HG02571 (cell line): ENCODE measurements around the gene NOSIP.

Source experiments
- ATAC-seq: cut with Tn5 transposase; IDR thresholded peaks from one replicate; pipeline ENCODE4 v1.9.1; 2021; ENCODE audit warnings: mild to moderate bottlenecking, moderate library complexity; ENCODE audit not compliant: unreplicated experiment

The NOSIP gene

GRCh38 chr19:49552749-49553148 lies 27.6 kb downstream of the NOSIP start:
- ATAC-seq, result no peak

- ATAC-seq, result no peak
Observed at GRCh38 chr19:49551531-49551930, 28.8 kb downstream of the NOSIP start.

DNA sequence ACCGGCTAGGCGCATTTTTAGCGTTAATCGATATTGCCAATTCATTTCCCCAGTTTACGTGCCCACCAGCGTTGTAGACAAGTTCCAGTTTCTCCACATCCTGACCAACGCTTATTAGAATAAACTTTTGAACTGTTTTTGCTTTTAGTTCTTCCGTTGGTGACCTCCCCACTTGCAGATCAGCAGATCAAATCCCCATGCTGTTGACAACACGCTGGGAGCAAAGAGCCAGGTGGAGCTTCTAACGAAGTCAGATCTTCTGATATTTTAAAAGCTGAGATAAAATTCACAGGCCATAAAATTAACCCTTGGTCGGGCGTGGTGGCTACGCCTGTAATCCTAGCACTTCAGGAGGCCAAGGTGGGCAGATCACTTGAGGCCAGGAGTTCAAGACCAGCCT lies 31.3 kb downstream of the NOSIP start:
- no peak for ATAC-seq

DNA sequence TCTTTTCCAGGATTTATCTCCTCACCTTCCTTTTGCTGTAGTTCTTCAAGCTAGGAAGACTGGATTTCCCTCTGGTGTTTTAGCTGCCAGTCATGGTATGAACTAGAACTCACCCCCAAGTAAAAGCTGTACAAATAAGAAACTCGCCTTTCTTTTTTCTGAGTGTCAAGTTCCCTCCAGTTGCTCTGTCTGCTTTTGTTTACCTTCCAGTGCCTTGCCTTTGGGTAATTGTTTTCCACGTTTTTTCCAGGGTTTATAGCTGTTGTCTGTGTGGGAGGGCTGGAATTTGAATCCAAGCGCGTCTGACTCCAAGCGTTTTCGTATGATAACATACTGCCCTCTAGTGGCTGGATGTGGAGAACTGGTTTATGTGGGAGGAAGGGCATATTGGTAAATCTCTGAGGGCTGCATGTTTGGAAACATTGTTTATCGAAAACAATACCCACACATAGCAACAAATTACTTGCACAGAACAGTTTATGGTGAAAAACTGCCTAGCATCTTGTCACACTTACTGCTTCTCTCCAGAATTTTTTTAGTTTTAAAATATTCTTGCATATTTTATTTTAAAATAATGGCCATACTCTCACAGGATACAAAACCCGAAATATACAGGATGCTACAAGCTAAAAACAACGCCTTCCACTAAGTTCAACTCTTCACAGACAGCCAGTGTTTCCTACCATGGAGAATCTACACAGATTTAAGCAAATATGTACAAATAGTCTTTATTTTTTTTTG lies 33.4 kb downstream of the NOSIP start:
- ATAC-seq, result no peak

DNA sequence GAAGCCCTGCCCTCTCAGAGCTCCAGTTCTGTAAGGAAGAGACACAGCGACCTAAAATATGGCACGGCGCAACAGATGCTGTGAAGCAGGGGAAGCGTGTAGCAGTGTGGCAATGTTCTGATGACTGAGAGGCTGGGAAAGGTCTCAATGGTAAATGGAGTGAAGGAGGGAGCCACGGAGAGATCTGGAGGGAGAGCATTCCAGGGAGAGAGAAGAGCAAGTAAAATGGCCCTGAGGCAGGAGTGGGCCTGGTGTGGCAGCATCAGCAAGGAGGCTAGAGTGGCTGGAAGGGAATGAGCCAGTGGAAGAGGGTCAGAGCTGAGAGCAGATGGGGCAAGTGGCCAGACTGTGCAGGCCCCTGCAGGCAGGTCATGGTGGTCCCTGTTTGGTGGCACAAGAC lies 36.2 kb downstream of the NOSIP start:
- ATAC-seq, result no peak

GRCh38 chr19:49543032-49543431 lies 37.3 kb downstream of the NOSIP start:
- no peak for ATAC-seq

GRCh38 chr19:49542446-49542845 lies 37.9 kb downstream of the NOSIP start:
- ATAC-seq, result no peak

DNA sequence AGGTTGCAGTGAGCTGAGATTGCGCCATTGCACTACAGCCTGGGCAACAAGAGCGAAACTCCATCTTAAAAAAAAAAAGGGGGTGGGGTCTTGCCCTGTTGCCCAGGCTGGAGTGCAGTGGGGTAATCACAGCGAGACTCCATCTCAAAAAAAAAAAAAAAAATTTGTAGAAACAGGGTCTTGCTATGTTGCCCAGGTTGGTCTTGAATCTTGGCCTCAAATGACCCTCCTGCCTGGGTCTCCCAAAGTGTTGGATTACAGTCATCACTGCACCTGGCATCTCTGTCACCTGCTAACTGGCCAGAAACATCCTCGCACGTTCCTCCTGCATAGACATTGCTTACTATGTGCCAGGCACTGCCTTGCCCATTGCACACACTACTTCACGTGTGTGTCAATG lies 38.4 kb downstream of the NOSIP start:
- ATAC-seq, result no peak

DNA sequence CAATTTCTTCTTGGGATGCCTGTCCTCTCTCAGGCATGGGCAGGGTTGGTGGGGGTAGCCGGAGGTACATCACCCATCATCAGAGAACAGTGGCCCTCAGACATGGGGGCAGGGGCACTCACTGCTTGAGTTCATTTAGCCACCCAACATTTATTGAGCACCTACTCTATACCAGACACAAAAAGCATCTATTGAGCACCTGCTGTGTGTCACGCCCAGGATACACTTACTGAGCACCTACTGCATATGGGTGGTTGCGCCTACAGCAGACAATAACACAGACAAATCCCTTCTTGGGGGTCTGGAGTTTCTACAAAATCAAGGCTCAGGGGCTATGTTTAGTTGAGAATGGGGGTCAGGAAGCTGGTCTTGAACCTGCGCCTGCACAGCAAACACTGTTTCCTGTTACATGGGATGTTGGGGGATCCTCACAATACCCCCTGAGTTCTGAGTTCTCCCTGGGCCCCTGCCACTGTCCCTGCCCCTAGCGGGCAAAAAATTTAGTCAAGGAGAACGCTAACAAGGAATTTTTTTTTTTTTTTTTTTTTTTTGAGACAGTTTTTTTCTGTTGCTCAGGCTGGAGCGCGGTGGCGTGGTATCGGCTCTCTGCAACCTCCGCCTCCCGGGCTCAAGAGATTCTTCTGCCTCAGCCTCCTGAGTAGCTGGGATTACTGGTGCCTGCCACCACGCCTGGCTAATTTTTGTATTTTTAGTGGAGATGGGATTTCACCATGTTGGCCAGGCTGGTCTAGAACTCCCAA lies 41.0 kb downstream of the NOSIP start:
- no peak for ATAC-seq

DNA sequence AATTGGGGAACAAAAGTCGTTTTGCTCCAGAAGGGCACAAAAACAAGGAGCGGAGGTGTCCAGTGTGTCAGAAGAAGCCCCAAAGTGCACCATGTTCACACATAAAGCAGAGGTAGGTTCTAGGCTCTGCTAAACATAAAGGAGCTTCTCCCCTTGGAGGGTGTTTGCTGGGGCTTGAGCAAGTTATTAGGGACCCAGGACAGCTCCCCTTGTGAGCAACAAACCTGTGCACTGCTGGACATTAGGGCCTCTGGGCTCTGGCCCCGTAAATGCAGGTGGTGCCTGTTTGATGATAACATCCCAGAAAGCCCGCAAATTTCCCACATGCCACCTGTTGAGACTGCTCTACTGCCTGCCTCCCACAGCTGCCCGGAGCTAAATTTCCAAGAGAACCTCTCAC lies 41.7 kb downstream of the NOSIP start:
- ATAC-seq, result no peak

- no peak for ATAC-seq
Observed at GRCh38 chr19:49536921-49537462, 43.4 kb downstream of the NOSIP start.

- no peak for ATAC-seq
Observed at GRCh38 chr19:49534632-49535385, 45.5 kb downstream of the NOSIP start.

DNA sequence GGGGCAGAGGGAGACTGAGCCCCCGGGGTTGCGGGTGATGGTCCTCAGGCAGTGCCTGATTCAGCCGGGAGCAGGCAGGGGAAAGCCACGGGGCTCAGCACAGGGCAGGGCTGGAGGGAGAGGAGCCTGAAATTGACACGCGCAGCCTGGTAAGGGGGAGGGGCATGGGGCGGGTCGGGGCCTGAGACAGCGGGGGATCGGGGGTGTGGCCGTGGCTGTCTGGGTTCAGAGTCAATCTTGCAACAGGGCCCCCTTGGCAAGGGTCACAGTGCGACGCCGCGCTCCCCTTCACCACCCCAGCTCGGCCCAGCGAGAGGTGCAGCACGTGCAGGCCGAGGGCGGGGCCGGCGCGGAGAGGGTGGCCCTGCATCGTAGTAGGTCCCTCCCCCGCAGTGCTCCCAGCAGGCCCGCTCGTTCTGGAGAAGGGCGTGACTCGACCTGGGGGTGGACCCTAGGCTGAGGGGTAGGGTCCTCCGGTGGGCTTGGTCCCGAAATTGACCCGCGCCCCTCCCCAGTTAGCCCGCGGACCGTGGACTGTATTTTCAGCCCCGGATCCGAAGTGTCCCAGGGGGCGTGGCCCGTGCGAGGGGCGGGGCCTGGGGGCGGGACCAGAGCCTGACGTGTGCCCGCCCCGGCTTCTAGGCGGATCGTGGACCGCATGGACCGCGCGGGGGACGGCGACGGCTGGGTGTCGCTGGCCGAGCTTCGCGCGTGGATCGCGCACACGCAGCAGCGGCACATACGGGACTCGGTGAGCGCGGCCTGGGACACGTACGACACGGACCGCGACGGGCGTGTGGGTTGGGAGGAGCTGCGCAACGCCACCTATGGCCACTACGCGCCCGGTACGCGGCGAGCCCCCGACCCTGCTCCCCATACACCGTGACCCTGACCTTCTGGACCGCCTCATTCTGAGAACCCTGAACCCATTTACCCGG lies 46.5 kb downstream of the NOSIP start:
- peak; percentile 75 for ATAC-seq

DNA sequence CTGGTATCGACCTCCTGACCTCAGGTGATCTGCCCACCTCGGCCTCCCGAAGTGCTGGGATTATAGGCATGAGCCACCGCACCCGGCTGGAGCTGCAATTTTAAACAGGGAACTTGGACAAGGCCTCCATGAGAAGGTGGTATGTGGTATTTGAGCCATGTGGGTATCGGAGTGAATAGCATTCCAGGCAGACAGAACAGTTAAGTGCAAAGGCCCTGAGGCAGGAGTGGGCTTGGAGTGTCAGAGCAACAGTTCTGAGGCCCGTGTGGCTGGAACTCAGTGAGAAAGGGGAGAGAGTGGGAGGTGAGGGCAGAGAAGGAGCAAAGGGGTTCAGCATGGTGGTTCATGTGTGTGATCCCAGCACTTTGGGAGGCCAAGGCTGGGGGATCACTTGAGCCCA lies 49.6 kb downstream of the NOSIP start:
- ATAC-seq, result no peak

DNA sequence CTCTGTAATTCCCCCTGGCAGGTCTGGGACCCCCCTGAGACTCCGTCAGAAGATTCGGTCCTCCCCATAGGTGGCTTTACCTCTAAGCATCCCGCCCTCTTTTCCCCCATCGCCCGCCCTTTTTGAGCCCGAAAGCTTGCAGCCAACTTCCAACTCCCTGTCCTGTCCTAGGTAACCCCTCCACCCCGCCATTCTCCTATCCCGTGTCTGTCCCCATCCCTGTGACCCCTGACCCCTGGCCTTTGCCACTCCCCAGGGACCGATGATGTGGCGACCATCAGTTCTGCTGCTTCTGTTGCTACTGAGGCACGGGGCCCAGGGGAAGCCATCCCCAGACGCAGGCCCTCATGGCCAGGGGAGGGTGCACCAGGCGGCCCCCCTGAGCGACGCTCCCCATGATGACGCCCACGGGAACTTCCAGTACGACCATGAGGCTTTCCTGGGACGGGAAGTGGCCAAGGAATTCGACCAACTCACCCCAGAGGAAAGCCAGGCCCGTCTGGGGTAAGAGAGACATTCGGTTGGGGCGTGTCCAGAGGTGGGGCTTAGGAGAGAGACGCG lies 52.1 kb downstream of the NOSIP start:
- no peak for ATAC-seq

GRCh38 chr19:49524812-49525455 lies 55.4 kb downstream of the NOSIP start:
- ATAC-seq, result no peak

GRCh38 chr19:49520705-49521319 lies 59.5 kb downstream of the NOSIP start:
- ATAC-seq, result no peak

- ATAC-seq, result no peak
Observed at GRCh38 chr19:49518033-49518432, 62.3 kb downstream of the NOSIP start.

DNA sequence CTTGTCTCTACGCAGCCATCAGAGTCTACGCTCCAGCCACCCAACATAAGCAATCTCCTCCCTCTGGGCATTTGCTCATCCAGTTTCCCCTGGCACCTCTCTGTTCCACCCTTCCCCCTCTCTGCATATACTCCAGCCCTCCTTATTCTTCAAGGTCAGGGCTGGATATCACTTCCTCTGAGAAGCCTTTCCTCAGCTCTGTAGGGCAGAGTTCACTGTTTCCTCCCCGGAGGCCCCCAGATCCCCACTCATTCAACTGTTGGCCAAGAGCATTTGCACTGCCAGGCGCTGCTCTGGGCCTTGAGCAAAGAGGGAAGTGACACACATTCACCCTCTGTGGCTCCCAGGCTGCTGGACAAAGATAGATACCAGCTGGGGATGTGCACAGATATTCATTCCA lies 64.6 kb downstream of the NOSIP start:
- no peak for ATAC-seq
